Peyer's patch (tissue), 4 donors: ENCODE measurements around the gene C18orf54.

Source experiments
- POLR2A ChIP-seq, 2 donors: fragments of 450-650 bp; IDR thresholded peaks; one replicate each; pipeline ENCODE4 v1.5.1; 2017; ENCODE audit warnings: antibody characterized with exemption in 2 of 2, mild to moderate bottlenecking in 2 of 2, moderate library complexity in 2 of 2
- TF ChIP-seq, protein P1 (sequence below), 6 experiments: fragments of 450-650 bp in 4 of 6; fragments of 200-600 bp in 2 of 6; sonication (generic) in 1 of 6; IDR thresholded peaks; one replicate each; pipeline ENCODE4 v1.5.1; 2017 to 2019; ENCODE audit warnings: antibody characterized with exemption in 6 of 6, mild to moderate bottlenecking in 3 of 6, moderate library complexity in 1 of 6

GRCh38 chr18:54327818-54328217, 29.9 kb upstream of the C18orf54 start:
- TF ChIP-seq, protein P1, sequence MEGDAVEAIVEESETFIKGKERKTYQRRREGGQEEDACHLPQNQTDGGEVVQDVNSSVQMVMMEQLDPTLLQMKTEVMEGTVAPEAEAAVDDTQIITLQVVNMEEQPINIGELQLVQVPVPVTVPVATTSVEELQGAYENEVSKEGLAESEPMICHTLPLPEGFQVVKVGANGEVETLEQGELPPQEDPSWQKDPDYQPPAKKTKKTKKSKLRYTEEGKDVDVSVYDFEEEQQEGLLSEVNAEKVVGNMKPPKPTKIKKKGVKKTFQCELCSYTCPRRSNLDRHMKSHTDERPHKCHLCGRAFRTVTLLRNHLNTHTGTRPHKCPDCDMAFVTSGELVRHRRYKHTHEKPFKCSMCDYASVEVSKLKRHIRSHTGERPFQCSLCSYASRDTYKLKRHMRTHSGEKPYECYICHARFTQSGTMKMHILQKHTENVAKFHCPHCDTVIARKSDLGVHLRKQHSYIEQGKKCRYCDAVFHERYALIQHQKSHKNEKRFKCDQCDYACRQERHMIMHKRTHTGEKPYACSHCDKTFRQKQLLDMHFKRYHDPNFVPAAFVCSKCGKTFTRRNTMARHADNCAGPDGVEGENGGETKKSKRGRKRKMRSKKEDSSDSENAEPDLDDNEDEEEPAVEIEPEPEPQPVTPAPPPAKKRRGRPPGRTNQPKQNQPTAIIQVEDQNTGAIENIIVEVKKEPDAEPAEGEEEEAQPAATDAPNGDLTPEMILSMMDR (IDR thresholded peaks at IDR 0.05), result no peak
- TF ChIP-seq POLR2A (IDR thresholded peaks at IDR 0.05), result no peak
